Esophagus squamous epithelium (tissue), 4 donors: Measurements from ENCODE around the gene ADAM11.

Experiments
- POLR2A ChIP-seq, 4 donors: fragments of 450-650 bp; IDR thresholded peaks; one replicate each; pipeline ENCODE4 v1.6.1; 2017; ENCODE audit warnings: antibody characterized with exemption in 4 of 4, mild to moderate bottlenecking in 4 of 4, moderate library complexity in 3 of 4
- TF ChIP-seq, protein P1 (sequence below), 6 experiments: fragments of 450-650 bp in 4 of 6; fragments of 200-600 bp in 2 of 6; sonication (generic) in 2 of 6; IDR thresholded peaks; one replicate each; pipeline ENCODE4 v1.5.1; 2016 to 2019; ENCODE audit warnings: antibody characterized with exemption in 6 of 6, mild to moderate bottlenecking in 4 of 6, moderate library complexity in 4 of 6

DNA sequence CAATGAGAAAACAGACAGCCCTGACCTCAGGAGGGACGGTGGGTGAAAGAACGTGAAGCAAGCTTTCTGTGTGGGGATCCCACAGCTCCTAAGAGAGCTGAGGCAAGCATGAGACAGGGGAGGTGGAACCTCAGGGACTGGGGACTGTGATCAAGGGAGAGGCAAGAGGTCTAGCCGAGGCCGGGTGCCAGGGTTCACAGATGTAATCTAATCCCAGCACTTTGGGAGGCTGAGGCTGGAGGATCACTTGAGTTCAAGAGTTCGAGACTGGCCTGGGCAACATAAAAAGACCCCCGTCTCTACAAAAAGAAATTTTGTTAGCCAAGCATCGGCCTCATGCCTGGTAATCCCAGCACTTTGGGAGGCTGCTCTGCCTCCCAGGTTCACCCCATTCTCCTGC, 4.5 kb upstream of the ADAM11 start:
- TF ChIP-seq, protein P1, sequence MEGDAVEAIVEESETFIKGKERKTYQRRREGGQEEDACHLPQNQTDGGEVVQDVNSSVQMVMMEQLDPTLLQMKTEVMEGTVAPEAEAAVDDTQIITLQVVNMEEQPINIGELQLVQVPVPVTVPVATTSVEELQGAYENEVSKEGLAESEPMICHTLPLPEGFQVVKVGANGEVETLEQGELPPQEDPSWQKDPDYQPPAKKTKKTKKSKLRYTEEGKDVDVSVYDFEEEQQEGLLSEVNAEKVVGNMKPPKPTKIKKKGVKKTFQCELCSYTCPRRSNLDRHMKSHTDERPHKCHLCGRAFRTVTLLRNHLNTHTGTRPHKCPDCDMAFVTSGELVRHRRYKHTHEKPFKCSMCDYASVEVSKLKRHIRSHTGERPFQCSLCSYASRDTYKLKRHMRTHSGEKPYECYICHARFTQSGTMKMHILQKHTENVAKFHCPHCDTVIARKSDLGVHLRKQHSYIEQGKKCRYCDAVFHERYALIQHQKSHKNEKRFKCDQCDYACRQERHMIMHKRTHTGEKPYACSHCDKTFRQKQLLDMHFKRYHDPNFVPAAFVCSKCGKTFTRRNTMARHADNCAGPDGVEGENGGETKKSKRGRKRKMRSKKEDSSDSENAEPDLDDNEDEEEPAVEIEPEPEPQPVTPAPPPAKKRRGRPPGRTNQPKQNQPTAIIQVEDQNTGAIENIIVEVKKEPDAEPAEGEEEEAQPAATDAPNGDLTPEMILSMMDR (IDR thresholded peaks at IDR 0.05), result no peak
- TF ChIP-seq POLR2A (IDR thresholded peaks at IDR 0.05), result no peak
